HCT116 (cell line): ENCODE results near the gene HMGCL. TPM values are rescaled to one million over a fixed set of nuclear protein-coding genes. Genes with fewer than 3 reads are reported as not detected.

Experiments used
- ATAC-seq: fragments of 200-7000 bp; cut with Tn5 transposase; 2 replicates; pipeline ENCODE4 v1.9.1; 2020; ENCODE audit warnings: mild to moderate bottlenecking, moderate library complexity
- BruUV-seq: library from RNA; stranded (reverse); fragments of 400-500 nt; replicated peaks from 2 replicates; lab custom pipeline; 2021; lab: Mats Ljungman, UMichigan
- CTCF ChIA-PET: fragments of 300-600 bp; sonication (Branson Sonifier 250); formaldehyde crosslinking; loops from one replicate; lab custom pipeline; 2021; ENCODE audit warnings: antibody characterized with exemption; lab: Charles Lee
- POLR2A ChIA-PET: fragments of 300-600, 350-600 bp; sonication (Branson Sonifier 250); formaldehyde crosslinking; loops from one replicate; lab custom pipeline; 2021; ENCODE audit warnings: antibody characterized with exemption; lab: Charles Lee
- RAD21 ChIA-PET, 2 experiments: fragments of 300-600 bp; sonication (Branson Sonifier 250); formaldehyde crosslinking; loops; one replicate each; lab custom pipeline; 2023; ENCODE audit warnings: low total read pairs in 2 of 2; ENCODE audit not compliant: uncharacterized antibody in 2 of 2, unreplicated experiment in 2 of 2, low non-redundant PET in 1 of 2; lab: Charles Lee
- DNase-seq: peaks from one replicate; pipeline ENCODE4 v3.0.0-alpha.2; 2010; ENCODE audit warnings: low read depth, low spot score
- H2AFZ ChIP-seq: fragments of 200-600 bp; shearing (Covaris generic), sonication (generic); 2 replicates; pipeline ENCODE4 v1.6.1; 2017; ENCODE audit warnings: low read depth, mixed run types, mixed read lengths, antibody characterized with exemption, low read length; ENCODE audit not compliant: poor library complexity, severe bottlenecking
- H3K27ac ChIP-seq: 2 replicates; pipeline ENCODE4 v1.5.1; 2012; ENCODE audit warnings: low read depth, low read length
- H3K27me3 ChIP-seq: fragments of 200-600 bp; sonication (generic); 2 replicates; pipeline ENCODE4 v1.6.1; 2016; ENCODE audit warnings: mixed run types, low read length, mixed read lengths; ENCODE audit not compliant: insufficient read depth
- H3K36me3 ChIP-seq, 2 experiments: fragments of 200-500 bp in 1 of 2; fragments of 200-600 bp in 1 of 2; sonication (Bioruptor generic) in 1 of 2; sonication (generic) in 1 of 2; 2 replicates each; pipeline versions ENCODE4 v1.5.1 to v1.6.1; 2014 to 2016; ENCODE audit warnings: low read length in 2 of 2, inconsistent platforms in 1 of 2, mixed read lengths in 1 of 2, mixed run types in 1 of 2; ENCODE audit not compliant: insufficient read depth in 2 of 2, control insufficient read depth in 1 of 2
- H3K4me1 ChIP-seq, 2 experiments: fragments of 200-600 bp in 1 of 2; sonication (generic) in 1 of 2; 2 replicates each; pipeline versions ENCODE4 v1.5.1 to v1.6.1; 2012 to 2017; ENCODE audit warnings: low read length in 2 of 2, inconsistent platforms in 1 of 2, mild to moderate bottlenecking in 1 of 2, mixed read lengths in 1 of 2, mixed run types in 1 of 2, moderate library complexity in 1 of 2; ENCODE audit not compliant: insufficient read depth in 2 of 2, control insufficient read depth in 1 of 2
- H3K4me2 ChIP-seq: fragments of 200-600 bp; sonication (generic); 2 replicates; pipeline ENCODE4 v1.6.1; 2017; ENCODE audit warnings: mixed run types, low read length, mixed read lengths
- H3K4me3 ChIP-seq, 2 experiments: fragments of 200-600 bp in 1 of 2; sonication (generic) in 1 of 2; replicated peaks in 1 of 2; 2 replicates each; pipeline ENCODE4 v1.5.1; 2011 to 2016; ENCODE audit warnings: low read length in 2 of 2, control low read depth in 1 of 2, low read depth in 1 of 2, mild to moderate bottlenecking in 1 of 2, mixed read lengths in 1 of 2, mixed run types in 1 of 2
- H3K79me2 ChIP-seq: fragments of 200-600 bp; sonication (generic); 2 replicates; pipeline ENCODE4 v1.6.1; 2017; ENCODE audit warnings: mild to moderate bottlenecking, mixed run types, low read length, moderate library complexity, mixed read lengths; ENCODE audit not compliant: insufficient read depth
- H3K9ac ChIP-seq: fragments of 200-600 bp; sonication (generic); 2 replicates; pipeline ENCODE4 v1.6.1; 2016; ENCODE audit warnings: low read length, mixed read lengths
- H3K9me2 ChIP-seq: fragments of 200-600 bp; sonication (generic), shearing (Covaris generic); 2 replicates; pipeline ENCODE4 v1.6.1; 2017; ENCODE audit warnings: mixed run types, mild to moderate bottlenecking, moderate library complexity; ENCODE audit not compliant: insufficient read depth
- H3K9me3 ChIP-seq, 2 experiments: fragments of 200-500 bp in 1 of 2; fragments of 200-600 bp in 1 of 2; sonication (Bioruptor generic) in 1 of 2; sonication (generic) in 1 of 2; 2 replicates each; pipeline ENCODE4 v1.6.1; 2014 to 2017; ENCODE audit warnings: low read length in 2 of 2, mixed read lengths in 2 of 2, inconsistent platforms in 1 of 2, low read depth in 1 of 2, mild to moderate bottlenecking in 1 of 2, mixed run types in 1 of 2, moderate library complexity in 1 of 2; ENCODE audit not compliant: control insufficient read depth in 1 of 2, insufficient read depth in 1 of 2
- H4K20me1 ChIP-seq: fragments of 200-600 bp; sonication (generic), shearing (Covaris generic); 2 replicates; pipeline ENCODE4 v1.6.1; 2017; ENCODE audit warnings: mixed run types, mild to moderate bottlenecking, moderate library complexity; ENCODE audit not compliant: insufficient read depth
- ATF3 ChIP-seq: IDR thresholded peaks from 2 replicates; pipeline ENCODE4 v1.6.1; 2012
- CBX3 ChIP-seq: IDR thresholded peaks from 2 replicates; pipeline ENCODE4 v1.6.1; 2012; ENCODE audit warnings: low read depth
- CEBPB ChIP-seq: IDR thresholded peaks from 2 replicates; pipeline ENCODE4 v1.6.1; 2012; ENCODE audit warnings: low read depth
- CTCF ChIP-seq, 3 experiments: fragments of 200-600 bp in 1 of 3; sonication (generic) in 1 of 3; IDR thresholded peaks in 2 of 3; conservative IDR thresholded peaks in 1 of 3; 2 replicates each; pipeline ENCODE4 v1.5.1; 2012 to 2017; ENCODE audit warnings: low read depth in 2 of 3, low read length in 2 of 3, antibody characterized with exemption in 1 of 3, borderline replicate concordance in 1 of 3, control low read depth in 1 of 3, mild to moderate bottlenecking in 1 of 3, mixed read lengths in 1 of 3, mixed run types in 1 of 3, moderate library complexity in 1 of 3; ENCODE audit not compliant: insufficient read depth in 1 of 3
- EGR1 ChIP-seq: IDR thresholded peaks from 2 replicates; pipeline ENCODE4 v1.6.1; 2012; ENCODE audit warnings: low read depth
- ELF1 ChIP-seq: IDR thresholded peaks from 2 replicates; pipeline ENCODE4 v1.6.1; 2012; ENCODE audit warnings: low read depth, borderline replicate concordance
- EZH2 ChIP-seq: fragments of 200-600 bp; sonication (generic); IDR thresholded peaks from 2 replicates; pipeline ENCODE4 v1.6.1; 2017; ENCODE audit warnings: antibody characterized with exemption, mixed run types
- EZH2phosphoT487 ChIP-seq: fragments of 200-600 bp; IDR thresholded peaks from 2 replicates; pipeline ENCODE4 v1.6.1; 2018; ENCODE audit warnings: antibody characterized with exemption, borderline replicate concordance
- FOSL1 ChIP-seq: IDR thresholded peaks from 2 replicates; pipeline ENCODE4 v1.6.1; 2012; ENCODE audit warnings: low read depth
- JUND ChIP-seq: IDR thresholded peaks from 2 replicates; pipeline ENCODE4 v1.6.1; 2012
- POLR2A ChIP-seq: IDR thresholded peaks from 2 replicates; pipeline ENCODE4 v1.7.0; 2011; ENCODE audit warnings: borderline replicate concordance; ENCODE audit not compliant: insufficient read depth, insufficient read length; ENCODE audit errors: extremely low read depth
- POLR2AphosphoS5 ChIP-seq: IDR thresholded peaks from 2 replicates; pipeline ENCODE4 v1.6.1; 2011; ENCODE audit warnings: mild to moderate bottlenecking, low read depth, low read length, moderate library complexity
- RAD21 ChIP-seq: IDR thresholded peaks from 2 replicates; pipeline ENCODE4 v1.6.1; 2012; ENCODE audit warnings: low read depth, mild to moderate bottlenecking
- REST ChIP-seq: IDR thresholded peaks from 2 replicates; pipeline ENCODE4 v1.6.1; 2012; ENCODE audit warnings: low read depth
- SP1 ChIP-seq: IDR thresholded peaks from 2 replicates; pipeline ENCODE4 v1.6.1; 2012; ENCODE audit warnings: low read depth
- SRF ChIP-seq: IDR thresholded peaks from 2 replicates; pipeline ENCODE4 v1.6.1; 2012; ENCODE audit warnings: low read depth
- TCF7L2 ChIP-seq: IDR thresholded peaks from 2 replicates; pipeline ENCODE4 v1.7.0; 2011; ENCODE audit warnings: borderline replicate concordance, inconsistent platforms; ENCODE audit not compliant: insufficient read depth, insufficient read length; ENCODE audit errors: extremely low read depth
- YY1 ChIP-seq: IDR thresholded peaks from 2 replicates; pipeline ENCODE4 v1.6.1; 2011; ENCODE audit warnings: low read length, low read depth, moderate library complexity, mild to moderate bottlenecking; ENCODE audit not compliant: insufficient replicate concordance; ENCODE audit errors: extremely low read depth
- ZFX ChIP-seq: fragments of 450-650 bp; IDR thresholded peaks from 2 replicates; pipeline ENCODE4 v1.6.1; 2017
- ZNF274 ChIP-seq: fragments of 200-500 bp; sonication (Bioruptor generic); IDR thresholded peaks from 2 replicates; pipeline ENCODE4 v1.6.1; 2014; ENCODE audit warnings: mild to moderate bottlenecking, low read depth, low read length, inconsistent platforms
- intact Hi-C: fragments of 100-400 bp; cut with micrococcal nuclease; formaldehyde crosslinking; loops from 2 replicates; pipeline ENCODE4 v1.10.0; 2022
- total RNA-seq: library from RNA; stranded (reverse); gene quantifications from one replicate; pipeline ENCODE4 v1.2.1, GENCODE V29; 2021; ENCODE audit not compliant: unreplicated experiment

The HMGCL gene
- total RNA-seq, 1 experiment from 2014 or later, result 36.2 TPM

GRCh38 chr1:23806280-23806679 lies 18.9 kb downstream of the HMGCL start (continued):
- TF ChIP-seq REST, result no peak
- TF ChIP-seq, all 23 proteins: peak for 0

GRCh38 chr1:23805025-23805424 lies 20.2 kb downstream of the HMGCL start:
- CTCF ChIA-PET, result no interaction called here
- Histone ChIP-seq H3K4me2 (no peak overlapping the region), H3K9me2 (no peaks in the 10 kb centered on the region), H3K27ac (no peak overlapping the region), H3K4me3 (no peak overlapping the region), H4K20me1 (no peaks in the 10 kb centered on the region), H2AFZ (no peak overlapping the region), H3K27me3 (no peaks in the 10 kb centered on the region), H3K79me2 (0 out of 2 replicates have a peak, but pooled peaks cover under 1% of the 10 kb centered on the region), H3K9me3 (no peaks in the 10 kb centered on the region), H3K4me1 (peaks cover 10 to 13% of the 10 kb centered on the region in 2 experiments; a peak in 2 of 4 replicates), H3K36me3 (0 out of 4 replicates have a peak, but pooled peaks cover 0 to 2% of the 10 kb centered on the region in 2 experiments), H3K9ac (no peak overlapping the region)
- no TSS peak for BruUV-seq
- ATAC-seq (no peak), DNase-seq (no peak)
- POLR2A ChIA-PET, result no interaction called here
- RAD21 ChIA-PET, result no interaction called here
- intact Hi-C loops, result no loop called here
- TF ChIP-seq SRF, result no peak
- TF ChIP-seq POLR2A, result no peak
- no peak for TF ChIP-seq EGR1
- no peak for TF ChIP-seq FOSL1
- no peak for TF ChIP-seq CEBPB
- no peak for TF ChIP-seq ELF1
- no peak for TF ChIP-seq JUND
- no peak for TF ChIP-seq ZFX
- no peak for TF ChIP-seq YY1
- TF ChIP-seq RAD21, result no peak
- no peak for TF ChIP-seq CTCF (IDR thresholded peaks at IDR 0.05 in 2 of 3, conservative IDR thresholded peaks at IDR 0.05 in 1 of 3; ENCODE audit: borderline replicate concordance in 1 of 3, insufficient read depth in 1 of 3, low read depth in 2 of 3, low read length in 2 of 3)
- TF ChIP-seq TCF7L2, result no peak
- no peak for TF ChIP-seq EZH2
- TF ChIP-seq ATF3, result no peak
- TF ChIP-seq POLR2AphosphoS5, result no peak
- TF ChIP-seq EZH2phosphoT487, result no peak
- TF ChIP-seq CBX3, result no peak
- TF ChIP-seq ZNF274, result no peak
- no peak for TF ChIP-seq SP1
